DOHH2 (cell line): ENCODE measurements around the gene HDAC8.

Experiments used
- CTCF ChIP-seq: fragments of 200-600 bp; sonication (generic); IDR thresholded peaks from one replicate; pipeline ENCODE4 v1.5.1; 2014; ENCODE audit warnings: antibody characterized with exemption, mild to moderate bottlenecking, low read depth, low read length; ENCODE audit not compliant: poor library complexity, severe bottlenecking
- EZH2phosphoT487 ChIP-seq: fragments of 200-600 bp; sonication (generic); IDR thresholded peaks from 2 replicates; pipeline ENCODE4 v1.6.1; 2017; ENCODE audit warnings: borderline replicate concordance, mild to moderate bottlenecking, antibody characterized with exemption, low read length, moderate library complexity, mixed read lengths

GRCh38 chrX:72392816-72393800 is 179.5 kb downstream of the HDAC8 start:
- no peak for TF ChIP-seq CTCF
- TF ChIP-seq EZH2phosphoT487: no peak
